ENCODE results near the gene LAMA2.

Gene LAMA2

GRCh38 chr6:129236001-129236517, 353.1 kb downstream of the LAMA2 start:
- H3K36me3 ChIP-seq (ENCODE audit: insufficient read depth, low read length) = no peaks in the 10 kb centered on the region
- H3K4me3 ChIP-seq (ENCODE audit: low read depth in 1 of 2, low read length in 2 of 2) = no peak overlapping the region
- no peaks in the 10 kb centered on the region for H3K27me3 ChIP-seq (ENCODE audit: control insufficient read depth in 1 of 2, insufficient read depth in 2 of 2, low read length in 2 of 2)
- no peak overlapping the region for H3K27ac ChIP-seq (ENCODE audit: low read depth, low read length)
- H3K4me1 ChIP-seq (ENCODE audit: insufficient read depth, low read length) = no peaks in the 10 kb centered on the region
- H3K9ac ChIP-seq (ENCODE audit: low read length) = no peak overlapping the region
- H3K9me3 ChIP-seq (ENCODE audit: low read length) = no peaks in the 10 kb centered on the region

GRCh38 chr6:129238991-129239390, 356.1 kb downstream of the LAMA2 start:
- no peak overlapping the region for H3K27ac ChIP-seq (ENCODE audit: low read depth, low read length)
- no peak overlapping the region for H3K4me3 ChIP-seq (ENCODE audit: low read depth in 1 of 2, low read length in 2 of 2)
- no peak overlapping the region for H3K9ac ChIP-seq (ENCODE audit: low read length)
- no peaks in the 10 kb centered on the region for H3K27me3 ChIP-seq (ENCODE audit: control insufficient read depth in 1 of 2, insufficient read depth in 2 of 2, low read length in 2 of 2)
- H3K36me3 ChIP-seq (ENCODE audit: insufficient read depth, low read length) = no peaks in the 10 kb centered on the region
- no peaks in the 10 kb centered on the region for H3K9me3 ChIP-seq (ENCODE audit: low read length)
- H3K4me1 ChIP-seq (ENCODE audit: insufficient read depth, low read length) = no peaks in the 10 kb centered on the region

- H3K4me1 ChIP-seq (ENCODE audit: insufficient read depth, low read length) = no peaks in the 10 kb centered on the region
- no peaks in the 10 kb centered on the region for H3K36me3 ChIP-seq (ENCODE audit: insufficient read depth, low read length)
- H3K27ac ChIP-seq (ENCODE audit: low read depth, low read length) = no peak overlapping the region
- no peak overlapping the region for H3K4me3 ChIP-seq (ENCODE audit: low read depth in 1 of 2, low read length in 2 of 2)
- no peaks in the 10 kb centered on the region for H3K27me3 ChIP-seq (ENCODE audit: control insufficient read depth in 1 of 2, insufficient read depth in 2 of 2, low read length in 2 of 2)
- H3K9ac ChIP-seq (ENCODE audit: low read length) = no peak overlapping the region
- no peaks in the 10 kb centered on the region for H3K9me3 ChIP-seq (ENCODE audit: low read length)
Observed at GRCh38 chr6:129239825-129240491, 357.0 kb downstream of the LAMA2 start.

GRCh38 chr6:129240492-129240853, 357.5 kb downstream of the LAMA2 start:
- H3K27me3 ChIP-seq (ENCODE audit: control insufficient read depth in 1 of 2, insufficient read depth in 2 of 2, low read length in 2 of 2) = no peaks in the 10 kb centered on the region
- no peaks in the 10 kb centered on the region for H3K9me3 ChIP-seq (ENCODE audit: low read length)
- no peaks in the 10 kb centered on the region for H3K4me1 ChIP-seq (ENCODE audit: insufficient read depth, low read length)
- H3K27ac ChIP-seq (ENCODE audit: low read depth, low read length) = no peak overlapping the region
- H3K9ac ChIP-seq (ENCODE audit: low read length) = no peak overlapping the region
- H3K36me3 ChIP-seq (ENCODE audit: insufficient read depth, low read length) = no peaks in the 10 kb centered on the region
- H3K4me3 ChIP-seq (ENCODE audit: low read depth in 1 of 2, low read length in 2 of 2) = no peak overlapping the region

- no peak overlapping the region for H3K27ac ChIP-seq (ENCODE audit: low read depth, low read length)
- no peaks in the 10 kb centered on the region for H3K36me3 ChIP-seq (ENCODE audit: insufficient read depth, low read length)
- H3K27me3 ChIP-seq (ENCODE audit: control insufficient read depth in 1 of 2, insufficient read depth in 2 of 2, low read length in 2 of 2) = no peaks in the 10 kb centered on the region
Observed at GRCh38 chr6:129242546-129242945, 359.6 kb downstream of the LAMA2 start.

GRCh38 chr6:129243377-129243776, 360.4 kb downstream of the LAMA2 start:
- Histone ChIP-seq H3K4me1 (ENCODE audit: insufficient read depth, low read length) (no peaks in the 10 kb centered on the region), H3K9ac (ENCODE audit: low read length) (no peak overlapping the region)

More at GRCh38 chr6:129242546-129242945, 359.6 kb downstream of the LAMA2 start:
- no peak overlapping the region for H3K9ac ChIP-seq (ENCODE audit: low read length)
- no peaks in the 10 kb centered on the region for H3K4me1 ChIP-seq (ENCODE audit: insufficient read depth, low read length)
- no peak overlapping the region for H3K4me3 ChIP-seq (ENCODE audit: low read depth in 1 of 2, low read length in 2 of 2)
- no peaks in the 10 kb centered on the region for H3K9me3 ChIP-seq (ENCODE audit: low read length)

GRCh38 chr6:129248946-129249345, 366.0 kb downstream of the LAMA2 start:
- H3K9ac ChIP-seq (ENCODE audit: low read length) = no peak overlapping the region
- no peak overlapping the region for H3K27ac ChIP-seq (ENCODE audit: low read depth, low read length)
- H3K4me3 ChIP-seq (ENCODE audit: low read depth in 1 of 2, low read length in 2 of 2) = no peak overlapping the region
- no peaks in the 10 kb centered on the region for H3K4me1 ChIP-seq (ENCODE audit: insufficient read depth, low read length)
- no peaks in the 10 kb centered on the region for H3K9me3 ChIP-seq (ENCODE audit: low read length)
- no peaks in the 10 kb centered on the region for H3K27me3 ChIP-seq (ENCODE audit: control insufficient read depth in 1 of 2, insufficient read depth in 2 of 2, low read length in 2 of 2)
- H3K36me3 ChIP-seq (ENCODE audit: insufficient read depth, low read length) = no peaks in the 10 kb centered on the region

More at GRCh38 chr6:129243377-129243776, 360.4 kb downstream of the LAMA2 start:
- Histone ChIP-seq H3K27ac (ENCODE audit: low read depth, low read length) (no peak overlapping the region), H3K9me3 (ENCODE audit: low read length) (no peaks in the 10 kb centered on the region), H3K4me3 (ENCODE audit: low read depth in 1 of 2, low read length in 2 of 2) (no peak overlapping the region), H3K27me3 (ENCODE audit: control insufficient read depth in 1 of 2, insufficient read depth in 2 of 2, low read length in 2 of 2) (no peaks in the 10 kb centered on the region), H3K36me3 (ENCODE audit: insufficient read depth, low read length) (no peaks in the 10 kb centered on the region)

- no peaks in the 10 kb centered on the region for H3K9me3 ChIP-seq (ENCODE audit: low read length)
- no peaks in the 10 kb centered on the region for H3K4me1 ChIP-seq (ENCODE audit: insufficient read depth, low read length)
- H3K36me3 ChIP-seq (ENCODE audit: insufficient read depth, low read length) = no peaks in the 10 kb centered on the region
- H3K27ac ChIP-seq (ENCODE audit: low read depth, low read length) = no peak overlapping the region
- H3K9ac ChIP-seq (ENCODE audit: low read length) = no peak overlapping the region
- H3K4me3 ChIP-seq (ENCODE audit: low read depth in 1 of 2, low read length in 2 of 2) = no peak overlapping the region
- no peaks in the 10 kb centered on the region for H3K27me3 ChIP-seq (ENCODE audit: control insufficient read depth in 1 of 2, insufficient read depth in 2 of 2, low read length in 2 of 2)
Observed at GRCh38 chr6:129251669-129252376, 368.9 kb downstream of the LAMA2 start.

GRCh38 chr6:129252377-129253071, 369.6 kb downstream of the LAMA2 start:
- no peak overlapping the region for H3K4me3 ChIP-seq (ENCODE audit: low read depth in 1 of 2, low read length in 2 of 2)
- H3K36me3 ChIP-seq (ENCODE audit: insufficient read depth, low read length) = no peaks in the 10 kb centered on the region
- no peak overlapping the region for H3K9ac ChIP-seq (ENCODE audit: low read length)
- H3K9me3 ChIP-seq (ENCODE audit: low read length) = no peaks in the 10 kb centered on the region
- H3K27ac ChIP-seq (ENCODE audit: low read depth, low read length) = no peak overlapping the region
- no peaks in the 10 kb centered on the region for H3K4me1 ChIP-seq (ENCODE audit: insufficient read depth, low read length)
- no peaks in the 10 kb centered on the region for H3K27me3 ChIP-seq (ENCODE audit: control insufficient read depth in 1 of 2, insufficient read depth in 2 of 2, low read length in 2 of 2)

- Histone ChIP-seq H3K27ac (ENCODE audit: low read depth, low read length) (no peak overlapping the region), H3K9me3 (ENCODE audit: low read length) (no peaks in the 10 kb centered on the region), H3K27me3 (ENCODE audit: control insufficient read depth in 1 of 2, insufficient read depth in 2 of 2, low read length in 2 of 2) (no peaks in the 10 kb centered on the region), H3K36me3 (ENCODE audit: insufficient read depth, low read length) (no peaks in the 10 kb centered on the region), H3K4me1 (ENCODE audit: insufficient read depth, low read length) (no peaks in the 10 kb centered on the region), H3K9ac (ENCODE audit: low read length) (no peak overlapping the region), H3K4me3 (ENCODE audit: low read depth in 1 of 2, low read length in 2 of 2) (no peak overlapping the region)
Observed at GRCh38 chr6:129253242-129253641, 370.3 kb downstream of the LAMA2 start.

GRCh38 chr6:129253727-129254126, 370.8 kb downstream of the LAMA2 start:
- no peak overlapping the region for H3K4me3 ChIP-seq (ENCODE audit: low read depth in 1 of 2, low read length in 2 of 2)
- H3K36me3 ChIP-seq (ENCODE audit: insufficient read depth, low read length) = no peaks in the 10 kb centered on the region
- H3K4me1 ChIP-seq (ENCODE audit: insufficient read depth, low read length) = no peaks in the 10 kb centered on the region
- H3K27me3 ChIP-seq (ENCODE audit: control insufficient read depth in 1 of 2, insufficient read depth in 2 of 2, low read length in 2 of 2) = no peaks in the 10 kb centered on the region
- H3K9ac ChIP-seq (ENCODE audit: low read length) = no peak overlapping the region
- H3K27ac ChIP-seq (ENCODE audit: low read depth, low read length) = no peak overlapping the region
- H3K9me3 ChIP-seq (ENCODE audit: low read length) = no peaks in the 10 kb centered on the region

All from muscle layer of colon (tissue), 2 donors.